Central memory CD8-positive, alpha-beta T cell (primary cell): Measurements from ENCODE around the gene C11orf42.
A peak's percentile ranks its signal among the peaks of the same experiment; 100 is the strongest.

Source experiments
- ATAC-seq: fragments of 150-1000 bp; cut with Tn5 transposase; replicated peaks from 2 replicates; pipeline ENCODE4 v1.10.0; 2022; ENCODE audit warnings: mild to moderate bottlenecking, moderate FRiP score, moderate number of reproducible peaks; ENCODE audit not compliant: poor library complexity, severe bottlenecking; ENCODE audit errors: extremely low read depth
- DNase-seq, 2 donors: peaks; one replicate each; pipeline ENCODE4 v3.0.0; 2021; ENCODE audit warnings: low spot score in 2 of 2
- H3K27ac Mint-ChIP-seq: one replicate; pipeline ENCODE4 v1.8.0; 2022; ENCODE audit warnings: low read depth, mild to moderate bottlenecking, moderate library complexity, mixed read lengths
- H3K27me3 Mint-ChIP-seq: one replicate; pipeline ENCODE4 v1.8.0; 2022; ENCODE audit warnings: mixed read lengths
- H3K36me3 Mint-ChIP-seq: one replicate; pipeline ENCODE4 v1.8.0; 2022; ENCODE audit warnings: mild to moderate bottlenecking, moderate library complexity, mixed read lengths; ENCODE audit not compliant: insufficient read depth
- H3K4me1 Mint-ChIP-seq: one replicate; pipeline ENCODE4 v1.8.0; 2022; ENCODE audit warnings: mixed read lengths
- H3K4me3 Mint-ChIP-seq: one replicate; pipeline ENCODE4 v1.8.0; 2022; ENCODE audit warnings: mild to moderate bottlenecking, moderate library complexity, mixed read lengths
- H3K9me3 Mint-ChIP-seq: one replicate; pipeline ENCODE4 v1.8.0; 2022; ENCODE audit warnings: mixed read lengths

The C11orf42 gene

DNA sequence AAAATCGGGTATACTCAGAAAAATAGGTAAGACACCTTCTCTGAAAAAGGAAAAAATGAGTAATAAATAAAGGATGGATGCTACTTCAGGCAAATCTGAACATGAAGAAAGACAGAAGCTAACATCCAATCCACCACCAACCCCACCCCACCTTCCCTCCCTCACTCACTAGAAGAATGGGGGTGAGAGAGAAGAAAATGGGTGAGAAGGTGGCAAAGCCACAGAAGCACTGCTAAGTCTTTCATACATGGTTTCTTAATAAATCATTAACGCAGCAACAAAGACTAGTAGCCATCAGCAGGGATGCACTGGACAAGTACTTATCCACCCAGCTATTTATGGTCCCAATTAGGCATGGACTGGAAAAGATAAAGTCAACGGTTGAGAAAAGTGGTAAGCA is 23.2 kb downstream of the C11orf42 start:
- Mint-ChIP-seq H3K27me3 (no peaks in the 10 kb centered on the region), H3K36me3 (peaks cover 9% of the 10 kb centered on the region), H3K4me1 (peaks cover 82% of the 10 kb centered on the region), H3K27ac (peak overlapping the region; percentile 92), H3K4me3 (no peak overlapping the region), H3K9me3 (no peaks in the 10 kb centered on the region)
- no peak for DNase-seq
- peak; percentile 81 for ATAC-seq

DNA sequence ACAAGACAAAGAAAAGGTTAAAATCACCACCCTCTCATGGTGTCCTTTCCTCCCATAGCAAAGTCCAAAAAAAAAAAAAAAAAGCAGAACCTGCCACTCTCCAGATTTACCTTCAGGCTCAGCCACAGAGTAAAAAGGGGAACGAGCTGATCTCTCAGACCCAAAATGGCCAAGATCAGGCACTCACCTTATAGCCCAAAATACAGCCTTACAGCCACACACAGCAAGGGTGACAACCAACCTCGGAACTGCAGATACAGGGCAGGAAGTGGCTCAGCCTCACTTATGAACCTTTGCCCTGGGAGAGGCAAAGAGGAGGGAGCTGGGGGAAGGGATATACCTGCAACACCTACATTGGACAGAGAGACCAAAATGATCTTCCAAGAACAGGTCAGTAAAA is 24.6 kb downstream of the C11orf42 start:
- H3K36me3 Mint-ChIP-seq = peaks cover 17% of the 10 kb centered on the region
- DNase-seq = no peak
- peaks cover 91% of the 10 kb centered on the region for H3K4me1 Mint-ChIP-seq
- ATAC-seq = no peak
- no peaks in the 10 kb centered on the region for H3K27me3 Mint-ChIP-seq
- peak overlapping the region; percentile 44 for H3K4me3 Mint-ChIP-seq
- no peaks in the 10 kb centered on the region for H3K9me3 Mint-ChIP-seq
- H3K27ac Mint-ChIP-seq = peak overlapping the region; percentile 92

DNA sequence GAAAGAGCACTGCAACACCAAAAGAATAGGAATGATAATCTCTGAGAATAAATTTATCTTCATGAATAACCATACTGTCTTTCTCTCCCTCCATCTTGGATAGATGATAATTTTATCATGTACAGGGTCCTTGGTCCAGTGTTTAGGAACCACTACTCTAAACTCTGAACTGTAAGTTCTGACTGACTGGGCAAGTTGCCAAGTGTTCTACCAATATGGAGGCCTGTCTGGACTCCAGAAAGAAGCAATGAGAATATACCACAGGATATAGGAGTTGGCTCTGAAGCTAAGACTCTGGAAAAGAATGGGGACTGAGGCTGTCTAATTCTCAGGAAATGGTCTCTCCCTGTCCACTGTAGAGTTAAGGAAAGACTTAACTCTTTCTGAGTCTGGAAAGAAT is 27.5 kb downstream of the C11orf42 start:
- H3K27ac Mint-ChIP-seq = no peak overlapping the region
- DNase-seq = no peak
- ATAC-seq = no peak
- H3K4me3 Mint-ChIP-seq = peak overlapping the region; percentile 94
- no peaks in the 10 kb centered on the region for H3K27me3 Mint-ChIP-seq
- peaks cover 69% of the 10 kb centered on the region for H3K4me1 Mint-ChIP-seq
- peaks cover 9% of the 10 kb centered on the region for H3K36me3 Mint-ChIP-seq
- H3K9me3 Mint-ChIP-seq = no peaks in the 10 kb centered on the region

DNA sequence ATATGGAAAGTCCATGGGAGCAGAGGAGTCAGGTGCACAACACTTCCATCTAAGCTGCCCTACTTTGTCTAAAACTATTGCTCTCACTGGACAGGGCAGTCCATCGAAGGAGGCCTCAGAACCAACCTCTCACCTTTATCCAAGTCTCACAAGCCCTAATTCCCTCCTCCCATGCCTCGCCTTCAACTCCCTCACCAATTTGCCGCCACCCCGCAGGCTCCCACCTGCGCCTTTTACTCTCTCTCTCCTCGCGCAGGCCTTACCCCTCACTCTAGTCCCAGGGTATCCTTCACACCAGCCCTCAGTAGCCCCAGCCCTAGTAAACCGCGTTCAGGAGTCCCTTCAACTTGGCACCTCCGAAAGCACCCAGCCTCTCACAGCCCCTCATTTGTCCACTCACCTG is 28.6 kb downstream of the C11orf42 start:
- Mint-ChIP-seq H3K4me3 (peak overlapping the region; percentile 94), H3K27me3 (no peaks in the 10 kb centered on the region), H3K36me3 (peaks cover 9% of the 10 kb centered on the region), H3K27ac (peak overlapping the region; percentile 97), H3K4me1 (peaks cover 58% of the 10 kb centered on the region), H3K9me3 (no peaks in the 10 kb centered on the region)
- no peak for DNase-seq
- ATAC-seq = no peak

DNA sequence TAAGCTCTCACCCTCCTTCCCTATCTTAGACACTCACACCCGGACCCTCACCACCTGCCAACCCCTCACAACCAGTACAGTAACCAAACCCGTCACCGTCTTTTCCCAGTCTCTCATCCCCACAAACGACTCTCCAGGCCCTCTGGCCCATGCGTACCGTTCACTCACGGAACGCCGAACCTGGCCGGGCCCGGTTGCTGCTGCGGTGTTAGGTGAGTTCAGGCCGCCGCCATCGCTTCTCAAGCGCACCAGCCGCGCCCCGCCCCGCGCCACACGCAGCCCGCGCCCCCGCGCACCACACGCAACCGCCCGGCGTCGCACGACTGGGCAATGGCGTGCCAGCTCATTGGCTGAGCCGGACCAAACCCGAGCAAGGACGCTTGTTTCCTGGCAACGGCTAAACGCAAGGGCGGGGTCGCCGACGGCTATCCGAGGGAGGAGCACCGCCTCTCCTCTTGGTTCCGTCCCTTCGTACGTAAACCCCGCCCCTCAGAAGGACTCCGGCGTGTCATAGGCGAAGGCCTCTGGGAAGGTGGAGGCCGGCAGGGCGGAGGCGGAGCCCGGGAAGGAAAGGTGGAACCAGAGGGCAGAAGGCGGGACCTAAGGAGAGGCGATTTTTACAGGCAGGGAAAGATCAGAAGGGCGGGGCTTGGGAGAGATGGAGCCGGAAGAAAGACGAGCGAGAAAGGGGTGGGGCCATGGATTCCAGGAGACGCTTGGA is 29.2 kb downstream of the C11orf42 start, which contains the start of gene FHIP1B:
TSS of gene FHIP1B (minus strand) at position 250 of the 721 bp plus-strand sequence. CDS start 10,120 bp downstream, outside the sequence.
- Mint-ChIP-seq H3K4me3 (peak within 1 kb of the TSS; percentile 94), H3K27me3 (no peaks in the 10 kb centered on the region), H3K9me3 (no peaks in the 10 kb centered on the region), H3K4me1 (peaks cover 53% of the 10 kb centered on the region), H3K36me3 (peaks cover 9% of the 10 kb centered on the region), H3K27ac (peak within 1 kb of the TSS; percentile 97)
- ATAC-seq = peak; percentile 89
- peak; percentile 97 to 99 for DNase-seq

DNA sequence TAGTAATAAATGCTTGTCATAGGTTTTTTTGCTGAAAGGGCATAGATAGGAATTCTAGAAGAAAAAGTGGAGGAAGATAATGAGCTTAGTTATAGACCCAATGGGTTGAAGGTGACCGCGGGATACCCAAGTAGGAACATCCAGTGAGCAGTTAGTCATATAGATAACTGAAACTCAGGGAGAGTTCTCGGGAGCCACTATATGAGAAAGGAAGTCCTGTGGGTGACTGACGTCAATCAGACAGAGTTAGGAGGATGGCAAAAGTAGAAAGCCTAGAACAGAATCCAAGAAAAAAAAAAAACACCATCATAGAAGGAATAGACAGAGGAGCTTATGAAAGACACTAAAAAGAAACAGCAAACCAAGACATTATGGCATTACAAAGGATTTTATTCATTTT is 31.9 kb downstream of the C11orf42 start:
- H3K9me3 Mint-ChIP-seq = no peaks in the 10 kb centered on the region
- DNase-seq (no peak), ATAC-seq (no peak)
- peaks cover 9% of the 10 kb centered on the region for H3K36me3 Mint-ChIP-seq
- H3K27ac Mint-ChIP-seq = no peak overlapping the region
- peaks cover 29% of the 10 kb centered on the region for H3K4me1 Mint-ChIP-seq
- peaks cover 10% of the 10 kb centered on the region for H3K27me3 Mint-ChIP-seq
- no peak overlapping the region for H3K4me3 Mint-ChIP-seq

DNA sequence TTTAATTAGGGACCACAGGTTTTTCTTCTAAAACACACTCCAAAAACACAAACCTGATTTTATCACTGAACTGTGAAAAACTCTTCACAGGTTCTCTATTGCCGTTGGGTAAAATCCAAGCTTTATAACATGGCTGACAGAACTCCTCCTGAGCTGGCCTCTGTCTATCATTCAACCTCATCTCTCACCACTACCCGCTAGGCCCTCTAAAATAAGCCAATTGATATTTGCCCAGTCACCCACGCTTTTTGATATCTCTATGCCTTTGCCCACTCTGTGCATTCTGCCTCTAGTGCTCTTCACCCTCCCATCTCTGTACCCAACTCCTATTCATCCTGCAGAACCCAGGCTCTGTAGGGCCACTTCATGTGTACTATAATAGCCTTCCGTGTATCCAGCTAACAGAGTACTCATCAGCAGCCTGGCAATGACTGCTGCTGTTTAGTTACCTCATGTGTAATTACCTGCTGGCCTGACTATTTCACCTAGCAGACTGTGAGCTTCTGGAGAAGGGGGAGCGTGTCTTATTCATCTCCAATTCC is 32.5 kb downstream of the C11orf42 start:
- Mint-ChIP-seq H3K27me3 (peaks cover 13% of the 10 kb centered on the region), H3K4me1 (peaks cover 27% of the 10 kb centered on the region), H3K36me3 (peaks cover 9% of the 10 kb centered on the region), H3K9me3 (no peaks in the 10 kb centered on the region), H3K4me3 (no peak overlapping the region), H3K27ac (no peak overlapping the region)
- DNase-seq (no peak), ATAC-seq (no peak)

DNA sequence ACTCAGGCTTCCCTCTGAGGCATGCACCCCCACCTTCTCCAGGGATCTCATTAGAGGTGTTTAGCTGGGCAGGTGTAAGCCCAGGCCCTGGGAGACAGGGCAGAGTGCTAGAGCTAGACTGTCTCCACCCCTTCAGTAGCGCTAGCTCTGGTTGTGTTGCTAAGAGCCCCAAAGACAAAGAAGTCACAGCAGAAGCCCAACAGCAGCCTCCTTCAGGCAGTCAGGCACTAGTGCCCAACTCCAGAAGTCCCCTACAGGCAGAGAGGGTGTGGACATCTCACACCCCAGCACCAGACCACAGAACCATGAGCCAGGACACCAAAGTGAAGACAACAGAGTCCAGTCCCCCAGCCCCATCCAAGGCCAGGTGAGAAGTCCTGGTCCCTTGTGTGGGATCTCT is 33.5 kb downstream of the C11orf42 start, which contains the start of gene CNGA4:
TSS of gene CNGA4 (plus strand) at position 188 of the 400 bp plus-strand sequence. CDS start at position 306, 118 bp downstream.
- peaks cover 17% of the 10 kb centered on the region for H3K4me1 Mint-ChIP-seq
- no peak within 1 kb of the TSS for H3K27ac Mint-ChIP-seq
- ATAC-seq (no peak), DNase-seq (no peak)
- peaks cover 24% of the 10 kb centered on the region for H3K27me3 Mint-ChIP-seq
- H3K36me3 Mint-ChIP-seq = peaks cover 9% of the 10 kb centered on the region
- H3K4me3 Mint-ChIP-seq = no peak within 1 kb of the TSS
- no peaks in the 10 kb centered on the region for H3K9me3 Mint-ChIP-seq

DNA sequence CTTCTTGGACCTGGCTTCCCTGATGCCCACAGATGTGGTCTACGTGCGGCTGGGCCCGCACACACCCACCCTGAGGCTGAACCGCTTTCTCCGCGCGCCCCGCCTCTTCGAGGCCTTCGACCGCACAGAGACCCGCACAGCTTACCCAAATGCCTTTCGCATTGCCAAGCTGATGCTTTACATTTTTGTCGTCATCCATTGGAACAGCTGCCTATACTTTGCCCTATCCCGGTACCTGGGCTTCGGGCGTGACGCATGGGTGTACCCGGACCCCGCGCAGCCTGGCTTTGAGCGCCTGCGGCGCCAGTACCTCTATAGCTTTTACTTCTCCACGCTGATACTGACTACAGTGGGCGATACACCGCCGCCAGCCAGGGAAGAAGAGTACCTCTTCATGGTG is 34.8 kb downstream of the C11orf42 start:
- H3K27ac Mint-ChIP-seq = no peak overlapping the region
- no peak for ATAC-seq
- peaks cover 31% of the 10 kb centered on the region for H3K27me3 Mint-ChIP-seq
- H3K36me3 Mint-ChIP-seq = no peaks in the 10 kb centered on the region
- no peaks in the 10 kb centered on the region for H3K9me3 Mint-ChIP-seq
- H3K4me3 Mint-ChIP-seq = no peak overlapping the region
- DNase-seq = no peak
- peaks cover 4% of the 10 kb centered on the region for H3K4me1 Mint-ChIP-seq

DNA sequence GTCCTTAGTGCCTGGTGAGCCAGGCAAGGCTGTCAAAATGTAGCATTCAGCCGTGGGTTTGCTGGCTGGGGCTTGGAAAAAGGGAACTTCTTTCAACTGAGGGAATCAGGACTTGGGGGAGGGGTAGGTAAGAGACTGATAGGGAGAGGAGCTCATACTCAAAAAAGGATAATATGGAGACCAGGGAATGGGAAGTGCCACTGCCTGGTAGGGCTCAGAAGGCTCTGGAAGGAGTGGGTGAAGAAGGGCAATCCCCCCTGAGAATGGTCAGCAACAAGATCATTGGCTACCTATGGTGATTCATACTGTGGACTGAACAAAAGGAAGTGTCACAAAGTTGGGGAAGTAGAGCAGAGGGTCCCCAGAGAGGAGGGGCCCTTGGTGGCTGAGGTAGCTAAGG is 35.4 kb downstream of the C11orf42 start:
- H3K27me3 Mint-ChIP-seq = peaks cover 34% of the 10 kb centered on the region
- H3K9me3 Mint-ChIP-seq = no peaks in the 10 kb centered on the region
- H3K36me3 Mint-ChIP-seq = no peaks in the 10 kb centered on the region
- H3K4me3 Mint-ChIP-seq = no peak overlapping the region
- no peak for DNase-seq
- H3K4me1 Mint-ChIP-seq = no peaks in the 10 kb centered on the region
- ATAC-seq = no peak
- H3K27ac Mint-ChIP-seq = no peak overlapping the region

DNA sequence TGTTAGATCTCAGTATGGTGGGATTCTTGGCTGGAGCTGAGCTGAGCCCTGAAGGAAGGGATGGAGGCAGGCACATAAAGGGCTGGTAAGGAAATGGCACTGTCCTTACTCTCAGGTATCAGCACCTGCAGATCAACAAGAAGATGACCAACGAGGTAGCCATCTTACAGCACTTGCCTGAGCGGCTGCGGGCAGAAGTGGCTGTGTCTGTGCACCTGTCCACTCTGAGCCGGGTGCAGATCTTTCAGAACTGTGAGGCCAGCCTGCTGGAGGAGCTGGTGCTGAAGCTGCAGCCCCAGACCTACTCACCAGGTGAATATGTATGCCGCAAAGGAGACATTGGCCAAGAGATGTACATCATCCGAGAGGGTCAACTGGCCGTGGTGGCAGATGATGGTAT is 36.0 kb downstream of the C11orf42 start:
- Mint-ChIP-seq H3K4me1 (no peaks in the 10 kb centered on the region), H3K4me3 (no peak overlapping the region), H3K27ac (no peak overlapping the region), H3K27me3 (peaks cover 34% of the 10 kb centered on the region), H3K36me3 (no peaks in the 10 kb centered on the region), H3K9me3 (no peaks in the 10 kb centered on the region)
- ATAC-seq = no peak
- no peak for DNase-seq

DNA sequence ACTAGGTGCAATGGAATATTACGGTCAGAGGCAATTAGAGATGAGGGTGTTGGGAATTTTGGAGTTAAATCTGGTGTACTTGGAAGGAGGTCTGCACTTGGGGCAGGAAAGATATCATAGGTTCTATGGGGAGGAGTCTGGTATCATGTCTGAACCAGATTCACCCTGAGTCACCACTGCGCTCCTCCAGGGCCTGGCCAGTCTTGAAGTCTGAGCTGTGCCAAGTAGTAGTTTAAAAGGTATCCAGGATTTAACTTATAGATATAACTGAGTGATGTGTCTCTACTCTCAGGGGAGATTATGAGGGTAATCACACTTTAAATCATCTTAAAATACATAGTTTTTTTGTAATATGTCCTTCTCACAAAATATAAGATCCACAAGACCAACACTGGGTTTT is 40.2 kb downstream of the C11orf42 start:
- Mint-ChIP-seq H3K4me1 (no peaks in the 10 kb centered on the region), H3K36me3 (no peaks in the 10 kb centered on the region), H3K27me3 (peaks cover 31% of the 10 kb centered on the region), H3K27ac (no peak overlapping the region), H3K9me3 (no peaks in the 10 kb centered on the region), H3K4me3 (no peak overlapping the region)
- no peak for DNase-seq
- ATAC-seq = no peak

DNA sequence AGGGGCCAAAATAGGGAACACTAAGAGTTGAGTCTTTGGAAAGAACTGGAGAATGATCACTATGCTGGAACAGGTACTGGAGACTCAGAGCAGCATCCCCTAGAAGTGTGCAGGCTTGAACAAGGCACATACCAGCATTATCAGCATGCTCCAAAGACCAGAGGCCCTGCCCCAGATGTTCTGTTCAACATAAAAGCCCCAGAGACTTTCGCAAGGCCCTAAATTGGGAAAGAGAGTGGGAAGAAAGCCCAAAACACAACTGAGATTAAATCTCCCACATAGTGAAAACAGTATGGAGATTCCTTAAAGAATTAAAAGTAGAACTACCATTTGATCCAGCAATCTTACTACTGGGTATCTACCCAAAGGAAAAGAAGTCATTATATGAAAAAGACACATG is 42.9 kb downstream of the C11orf42 start:
- Mint-ChIP-seq H3K27me3 (peaks cover 17% of the 10 kb centered on the region), H3K4me1 (no peaks in the 10 kb centered on the region), H3K4me3 (no peak overlapping the region), H3K36me3 (no peaks in the 10 kb centered on the region), H3K27ac (no peak overlapping the region), H3K9me3 (no peaks in the 10 kb centered on the region)
- DNase-seq = no peak
- ATAC-seq = no peak
